Measurements from ENCODE around the gene TES. TPM values are rescaled to one million over a fixed set of nuclear protein-coding genes. Genes with fewer than 3 reads are reported as not detected.

Gene TES
- total RNA-seq, 1 experiment from 2014 or later: 28.2 TPM

- Mint-ChIP-seq H3K4me1 (no peaks in the 10 kb centered on the region), H3K27ac (no peak overlapping the region), H3K9me3 (peaks cover 13 to 16% of the 10 kb centered on the region in 2 experiments), H3K36me3 (ENCODE audit: insufficient read depth in 1 of 3, low read depth in 3 of 3) (peaks cover 0 to 17% (median 0%) of the 10 kb centered on the region in 3 experiments; a peak in 4 of 7 replicates), H3K4me3 (no peak overlapping the region), H3K27me3 (ENCODE audit: low read depth) (no peaks in the 10 kb centered on the region)
- Histone ChIP-seq H3K18ac (ENCODE audit: insufficient read length, low read depth, low read length) (no peak overlapping the region), H3T11ph (ENCODE audit: low read length) (no peak overlapping the region), H2BK20ac (ENCODE audit: low read depth, low read length, poor library complexity, severe bottlenecking) (no peak overlapping the region), H2BK5ac (ENCODE audit: insufficient read length, low read length) (no peak overlapping the region), H3K9ac (ENCODE audit: extremely low read depth, insufficient read length, low read length) (no peak overlapping the region), H4K5ac (ENCODE audit: insufficient read length, low read depth, low read length) (no peak overlapping the region), H2AFZ (ENCODE audit: low read length) (no peak overlapping the region), H4K20me1 (ENCODE audit: control insufficient read depth, insufficient read depth, insufficient read length) (no peaks in the 10 kb centered on the region), H2BK12ac (ENCODE audit: insufficient read length, low read depth, low read length) (no peak overlapping the region), H2BK120ac (ENCODE audit: low read depth, low read length, poor library complexity, severe bottlenecking) (no peak overlapping the region), H4K8ac (replicated peaks; ENCODE audit: insufficient read length, low read depth, low read length) (no peak overlapping the region), H3K23me2 (ENCODE audit: insufficient read length, low read depth, low read length, poor library complexity, severe bottlenecking) (no peaks in the 10 kb centered on the region), H4K91ac (ENCODE audit: insufficient read length, low read depth, low read length) (no peak overlapping the region), H3K27ac (ENCODE audit: insufficient read length, low read depth, low read length) (no peak overlapping the region), H2AK5ac (ENCODE audit: insufficient read length, low read length) (no peak overlapping the region), H3K79me2 (ENCODE audit: insufficient read depth, low read length) (no peaks in the 10 kb centered on the region), H3K4me1 (ENCODE audit: insufficient read depth, low read length) (no peaks in the 10 kb centered on the region), H3K9me3 (ENCODE audit: control insufficient read depth, low read depth, low read length) (peaks cover 6% of the 10 kb centered on the region), H3K23ac (ENCODE audit: insufficient read length, low read depth, low read length) (no peak overlapping the region), H3K4ac (ENCODE audit: low read depth, low read length) (no peak overlapping the region), H3K27me3 (ENCODE audit: insufficient read depth, low read length) (no peaks in the 10 kb centered on the region), H3K79me1 (ENCODE audit: insufficient read depth, low read depth, low read length, poor library complexity, severe bottlenecking) (no peaks in the 10 kb centered on the region), H3K14ac (ENCODE audit: insufficient read depth, low read length) (no peak overlapping the region), H3K56ac (ENCODE audit: insufficient read length, low read depth, low read length) (no peak overlapping the region), H2BK15ac (ENCODE audit: low read depth, low read length) (no peak overlapping the region), H3K4me2 (ENCODE audit: insufficient read depth, insufficient read length, low read length) (no peak overlapping the region)
- no peak for DNase-seq
- no CpG with 5 or more reads among the region's 6 CpGs for WGBS (ENCODE audit: extremely low coverage, insufficient read length, low lambda C conversion rate)
- no peak for TF ChIP-seq CTCF (conservative IDR thresholded peaks at IDR 0.05)
These were observed 24.4 kb upstream of the TES start for GRCh38 chr7:116185956-116186355.
